HFF-Myc (cell line): Measurements from ENCODE around the gene AFF1.

ENCODE experiments used
- DNase-seq: peaks from one replicate; pipeline ENCODE4 v3.0.0-alpha.2; 2011; ENCODE audit warnings: low read depth; ENCODE audit errors: extremely low read depth
- H3K4me3 ChIP-seq: replicated peaks from 2 replicates; pipeline ENCODE4 v1.5.1; 2011; ENCODE audit warnings: low read depth, mild to moderate bottlenecking, control low read depth, low read length
- TF ChIP-seq, protein P1 (sequence below): IDR thresholded peaks from 2 replicates; pipeline ENCODE4 v1.5.1; 2012; ENCODE audit warnings: mild to moderate bottlenecking, low read depth, low read length, control low read depth; ENCODE audit errors: missing control alignments

The AFF1 gene

DNA sequence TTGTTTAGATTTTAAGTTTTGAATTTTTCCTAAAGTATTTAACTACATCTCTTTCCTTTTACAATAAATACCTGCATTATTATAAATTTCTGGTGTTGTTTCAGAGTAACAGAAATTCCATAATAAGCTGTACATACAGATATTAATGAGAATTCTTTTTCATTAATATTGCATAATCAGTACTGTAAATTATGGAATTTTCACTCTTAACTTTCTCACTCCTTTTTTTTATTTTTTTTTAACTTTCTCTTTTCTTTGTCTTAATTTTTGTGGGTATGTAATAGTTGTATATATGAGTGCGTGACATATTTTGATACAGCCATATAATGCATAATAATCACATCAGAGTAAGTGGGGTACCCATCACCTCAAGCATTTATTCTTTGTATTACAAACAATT is 175.1 kb downstream of the AFF1 start:
- H3K4me3 ChIP-seq, result no peak overlapping the region
- TF ChIP-seq, protein P1, sequence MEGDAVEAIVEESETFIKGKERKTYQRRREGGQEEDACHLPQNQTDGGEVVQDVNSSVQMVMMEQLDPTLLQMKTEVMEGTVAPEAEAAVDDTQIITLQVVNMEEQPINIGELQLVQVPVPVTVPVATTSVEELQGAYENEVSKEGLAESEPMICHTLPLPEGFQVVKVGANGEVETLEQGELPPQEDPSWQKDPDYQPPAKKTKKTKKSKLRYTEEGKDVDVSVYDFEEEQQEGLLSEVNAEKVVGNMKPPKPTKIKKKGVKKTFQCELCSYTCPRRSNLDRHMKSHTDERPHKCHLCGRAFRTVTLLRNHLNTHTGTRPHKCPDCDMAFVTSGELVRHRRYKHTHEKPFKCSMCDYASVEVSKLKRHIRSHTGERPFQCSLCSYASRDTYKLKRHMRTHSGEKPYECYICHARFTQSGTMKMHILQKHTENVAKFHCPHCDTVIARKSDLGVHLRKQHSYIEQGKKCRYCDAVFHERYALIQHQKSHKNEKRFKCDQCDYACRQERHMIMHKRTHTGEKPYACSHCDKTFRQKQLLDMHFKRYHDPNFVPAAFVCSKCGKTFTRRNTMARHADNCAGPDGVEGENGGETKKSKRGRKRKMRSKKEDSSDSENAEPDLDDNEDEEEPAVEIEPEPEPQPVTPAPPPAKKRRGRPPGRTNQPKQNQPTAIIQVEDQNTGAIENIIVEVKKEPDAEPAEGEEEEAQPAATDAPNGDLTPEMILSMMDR, result no peak
- no peak for DNase-seq

DNA sequence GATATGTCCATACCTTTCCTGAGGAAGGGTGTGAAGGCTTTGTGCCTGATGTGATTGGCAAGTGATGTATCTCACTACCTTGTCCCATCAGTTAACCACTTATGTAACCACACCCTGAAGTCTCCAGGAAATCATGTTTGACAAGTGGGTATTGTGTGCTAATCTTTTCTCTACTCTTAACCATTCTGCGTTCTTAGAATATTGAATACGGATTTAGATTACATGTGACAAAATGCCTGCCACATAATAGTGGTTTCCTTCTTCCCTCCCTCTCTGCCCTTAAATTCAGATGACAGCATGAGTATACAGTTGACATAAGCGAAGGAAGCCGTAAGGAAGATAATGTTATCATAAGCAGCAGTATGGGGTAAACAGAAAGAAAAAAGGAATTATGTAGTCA is 177.3 kb downstream of the AFF1 start:
- no peak for DNase-seq
- H3K4me3 ChIP-seq, result no peak overlapping the region
- TF ChIP-seq, protein P1, result no peak

DNA sequence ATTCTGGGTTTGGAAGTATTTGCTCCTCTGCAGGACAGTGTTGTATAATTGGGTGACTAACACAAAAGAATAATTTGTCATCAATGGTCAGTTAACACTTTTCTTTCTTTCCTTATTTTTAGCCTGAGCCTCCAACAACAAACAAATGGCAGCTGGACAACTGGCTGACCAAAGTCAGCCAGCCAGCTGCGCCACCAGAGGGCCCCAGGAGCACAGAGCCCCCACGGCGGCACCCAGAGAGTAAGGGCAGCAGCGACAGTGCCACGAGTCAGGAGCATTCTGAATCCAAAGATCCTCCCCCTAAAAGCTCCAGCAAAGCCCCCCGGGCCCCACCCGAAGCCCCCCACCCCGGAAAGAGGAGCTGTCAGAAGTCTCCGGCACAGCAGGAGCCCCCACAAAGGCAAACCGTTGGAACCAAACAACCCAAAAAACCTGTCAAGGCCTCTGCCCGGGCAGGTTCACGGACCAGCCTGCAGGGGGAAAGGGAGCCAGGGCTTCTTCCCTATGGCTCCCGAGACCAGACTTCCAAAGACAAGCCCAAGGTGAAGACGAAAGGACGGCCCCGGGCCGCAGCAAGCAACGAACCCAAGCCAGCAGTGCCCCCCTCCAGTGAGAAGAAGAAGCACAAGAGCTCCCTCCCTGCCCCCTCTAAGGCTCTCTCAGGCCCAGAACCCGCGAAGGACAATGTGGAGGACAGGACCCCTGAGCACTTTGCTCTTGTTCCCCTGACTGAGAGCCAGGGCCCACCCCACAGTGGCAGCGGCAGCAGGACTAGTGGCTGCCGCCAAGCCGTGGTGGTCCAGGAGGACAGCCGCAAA is 179.6 kb downstream of the AFF1 start:
- no peak for DNase-seq
- no peak overlapping the region for H3K4me3 ChIP-seq
- TF ChIP-seq, protein P1, result peak; percentile 6

- TF ChIP-seq, protein P1, result no peak
- no peak for DNase-seq
- no peak overlapping the region for H3K4me3 ChIP-seq
Measured at GRCh38 chr4:87116231-87116630, 181.4 kb downstream of the AFF1 start.

GRCh38 chr4:87117051-87117731 is 182.4 kb downstream of the AFF1 start:
- no peak overlapping the region for H3K4me3 ChIP-seq
- no peak for DNase-seq
- TF ChIP-seq, protein P1, result no peak

DNA sequence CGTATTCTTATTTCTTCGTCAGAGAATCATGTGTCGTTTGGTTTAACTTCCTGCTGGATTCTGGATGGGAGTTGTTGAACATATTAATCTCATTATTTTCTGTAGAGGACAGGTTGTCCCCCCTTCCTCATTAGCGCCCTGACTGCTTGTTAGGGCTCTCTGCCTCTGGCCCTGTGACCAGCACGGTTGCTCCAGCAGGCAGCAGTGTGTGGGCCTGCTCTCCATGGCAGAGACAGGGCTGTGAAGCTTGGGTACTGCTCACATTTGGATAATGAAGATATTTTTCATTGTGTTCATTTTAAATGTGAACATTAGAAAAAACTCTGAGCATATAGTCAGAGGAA is 182.9 kb downstream of the AFF1 start:
- no peak overlapping the region for H3K4me3 ChIP-seq
- TF ChIP-seq, protein P1, result no peak
- DNase-seq, result no peak
